PFSK-1 (cell line): ENCODE results near the gene SPG11.

ENCODE experiments used
- FOXP2 ChIP-seq: optimal IDR thresholded peaks from 2 replicates; pipeline ENCODE3; 2011; ENCODE audit warnings: borderline replicate concordance, control low read depth, inconsistent platforms; ENCODE audit not compliant: insufficient read depth; ENCODE audit errors: extremely low read length, extremely low read depth
- POLR2AphosphoS5 ChIP-seq: IDR thresholded peaks from 2 replicates; pipeline ENCODE4 v1.6.1; 2012; ENCODE audit warnings: low read depth, mild to moderate bottlenecking, control low read depth, low read length, moderate library complexity
- SIN3A ChIP-seq: IDR thresholded peaks from 2 replicates; pipeline ENCODE4 v1.6.1; 2012; ENCODE audit warnings: mild to moderate bottlenecking, low read length, moderate library complexity, borderline replicate concordance; ENCODE audit not compliant: insufficient read depth
- TAF1 ChIP-seq: IDR thresholded peaks from 2 replicates; pipeline ENCODE4 v1.6.1; 2012; ENCODE audit warnings: low read length, control low read depth, borderline replicate concordance; ENCODE audit not compliant: insufficient read depth
- TF ChIP-seq, protein P1 (sequence below), 2 experiments: IDR thresholded peaks; 2 replicates each; pipeline versions ENCODE4 v1.6.1 to v1.8.0; 2011 to 2012; ENCODE audit warnings: low read depth in 2 of 2, low read length in 2 of 2, control low read depth in 1 of 2, inconsistent platforms in 1 of 2, mild to moderate bottlenecking in 1 of 2, moderate library complexity in 1 of 2; ENCODE audit not compliant: insufficient read depth in 1 of 2

The SPG11 gene

DNA sequence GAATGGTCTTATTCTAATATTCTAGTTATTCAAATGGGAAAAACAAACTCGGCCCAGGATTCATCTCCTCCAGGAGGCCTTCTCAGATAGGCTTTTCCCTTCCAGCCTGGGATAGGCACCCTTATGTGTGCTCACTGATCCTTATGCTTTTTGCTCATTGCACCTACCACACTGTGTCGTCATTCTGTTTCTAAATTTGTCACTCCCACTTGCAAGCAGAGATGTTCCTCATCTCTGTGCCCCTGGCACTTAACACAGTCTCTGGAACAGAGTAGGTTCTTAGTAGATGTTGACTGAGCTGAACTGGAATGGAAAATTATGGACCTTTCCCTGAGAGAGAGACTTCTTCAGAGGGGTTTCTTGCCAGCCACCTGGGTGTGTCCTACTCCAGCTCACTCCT, 18.7 kb upstream of the SPG11 start:
- TF ChIP-seq POLR2AphosphoS5 = no peak
- no peak for TF ChIP-seq FOXP2
- no peak for TF ChIP-seq SIN3A
- TF ChIP-seq TAF1 = no peak
- TF ChIP-seq, protein P1, sequence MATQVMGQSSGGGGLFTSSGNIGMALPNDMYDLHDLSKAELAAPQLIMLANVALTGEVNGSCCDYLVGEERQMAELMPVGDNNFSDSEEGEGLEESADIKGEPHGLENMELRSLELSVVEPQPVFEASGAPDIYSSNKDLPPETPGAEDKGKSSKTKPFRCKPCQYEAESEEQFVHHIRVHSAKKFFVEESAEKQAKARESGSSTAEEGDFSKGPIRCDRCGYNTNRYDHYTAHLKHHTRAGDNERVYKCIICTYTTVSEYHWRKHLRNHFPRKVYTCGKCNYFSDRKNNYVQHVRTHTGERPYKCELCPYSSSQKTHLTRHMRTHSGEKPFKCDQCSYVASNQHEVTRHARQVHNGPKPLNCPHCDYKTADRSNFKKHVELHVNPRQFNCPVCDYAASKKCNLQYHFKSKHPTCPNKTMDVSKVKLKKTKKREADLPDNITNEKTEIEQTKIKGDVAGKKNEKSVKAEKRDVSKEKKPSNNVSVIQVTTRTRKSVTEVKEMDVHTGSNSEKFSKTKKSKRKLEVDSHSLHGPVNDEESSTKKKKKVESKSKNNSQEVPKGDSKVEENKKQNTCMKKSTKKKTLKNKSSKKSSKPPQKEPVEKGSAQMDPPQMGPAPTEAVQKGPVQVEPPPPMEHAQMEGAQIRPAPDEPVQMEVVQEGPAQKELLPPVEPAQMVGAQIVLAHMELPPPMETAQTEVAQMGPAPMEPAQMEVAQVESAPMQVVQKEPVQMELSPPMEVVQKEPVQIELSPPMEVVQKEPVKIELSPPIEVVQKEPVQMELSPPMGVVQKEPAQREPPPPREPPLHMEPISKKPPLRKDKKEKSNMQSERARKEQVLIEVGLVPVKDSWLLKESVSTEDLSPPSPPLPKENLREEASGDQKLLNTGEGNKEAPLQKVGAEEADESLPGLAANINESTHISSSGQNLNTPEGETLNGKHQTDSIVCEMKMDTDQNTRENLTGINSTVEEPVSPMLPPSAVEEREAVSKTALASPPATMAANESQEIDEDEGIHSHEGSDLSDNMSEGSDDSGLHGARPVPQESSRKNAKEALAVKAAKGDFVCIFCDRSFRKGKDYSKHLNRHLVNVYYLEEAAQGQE (IDR thresholded peaks at IDR 0.05; ENCODE audit: insufficient read depth in 1 of 2, low read depth in 2 of 2, low read length in 2 of 2) = no peak

DNA sequence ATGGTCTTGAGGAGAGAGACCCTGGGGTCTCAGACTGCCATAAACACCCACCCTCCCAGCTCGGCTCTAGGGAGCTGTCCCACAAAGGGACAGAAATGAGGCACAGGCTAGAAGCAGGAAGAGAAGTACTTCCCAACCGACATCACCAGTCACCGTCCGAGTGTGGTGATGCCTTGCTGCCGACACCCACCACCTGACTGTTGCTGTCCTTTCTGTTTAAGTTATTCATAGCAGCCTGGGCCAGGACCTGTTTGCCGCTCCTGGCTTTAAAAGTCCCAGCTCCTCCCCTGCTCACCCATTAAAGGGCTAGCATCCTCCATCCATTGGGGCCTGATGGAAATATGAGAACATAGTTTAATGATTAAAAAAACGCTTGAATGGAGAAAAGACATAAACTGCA, 13.2 kb upstream of the SPG11 start:
- TF ChIP-seq POLR2AphosphoS5 = no peak
- TF ChIP-seq SIN3A = no peak
- TF ChIP-seq, protein P1 (IDR thresholded peaks at IDR 0.05; ENCODE audit: insufficient read depth in 1 of 2, low read depth in 2 of 2, low read length in 2 of 2) = no peak
- TF ChIP-seq FOXP2 = no peak
- no peak for TF ChIP-seq TAF1

DNA sequence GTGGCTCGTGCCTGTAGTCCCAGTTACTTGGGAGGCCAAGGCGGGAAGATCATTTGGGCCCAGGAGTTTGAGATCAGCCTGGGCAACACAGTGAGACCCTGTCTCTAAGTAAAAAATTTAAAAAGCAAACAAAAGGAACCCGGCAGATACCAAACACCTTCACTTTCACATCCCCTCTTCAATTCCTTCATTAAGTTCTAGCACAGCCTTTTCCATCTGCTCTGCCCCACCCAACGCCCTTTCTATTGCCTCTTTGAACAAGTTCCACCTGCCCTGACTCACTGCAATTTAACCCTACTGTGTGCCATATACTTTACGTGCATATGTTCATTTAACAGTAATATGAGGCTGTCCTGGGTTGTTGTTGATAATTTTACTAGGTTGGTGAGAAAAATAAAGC, 12.4 kb upstream of the SPG11 start:
- TF ChIP-seq FOXP2 = no peak
- TF ChIP-seq, protein P1 (IDR thresholded peaks at IDR 0.05; ENCODE audit: insufficient read depth in 1 of 2, low read depth in 2 of 2, low read length in 2 of 2) = no peak
- TF ChIP-seq SIN3A = no peak

DNA sequence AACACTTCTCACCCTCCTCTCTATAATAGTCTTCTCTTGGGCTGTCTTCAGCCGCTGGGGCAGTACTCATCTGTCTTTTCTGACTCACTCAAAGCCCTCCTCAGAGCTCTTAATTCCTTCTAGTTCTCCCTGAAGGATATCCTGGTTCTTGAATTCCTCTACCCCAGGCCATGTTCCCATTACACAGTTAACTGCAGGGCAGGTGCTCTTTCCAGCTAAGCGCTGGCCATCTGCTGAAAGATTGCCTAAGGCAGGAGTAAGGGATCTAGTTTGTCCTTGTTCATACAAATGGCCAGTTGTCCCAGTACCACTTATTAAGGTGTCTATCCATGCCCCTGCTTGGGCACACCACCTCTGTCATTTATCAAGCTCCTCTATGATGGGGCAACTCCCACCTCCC, 10.2 kb upstream of the SPG11 start:
- TF ChIP-seq SIN3A (no peak), TAF1 (no peak), FOXP2 (no peak), POLR2AphosphoS5 (no peak)
- TF ChIP-seq, protein P1 (IDR thresholded peaks at IDR 0.05; ENCODE audit: insufficient read depth in 1 of 2, low read depth in 2 of 2, low read length in 2 of 2) = no peak
